ENCODE measurements around the gene FOSB. TPM values are rescaled to one million over a fixed set of nuclear protein-coding genes. Genes with fewer than 3 reads are reported as not detected.

FOSB gene
- total RNA-seq, 1 experiment from 2014 or later: 29.3 TPM

DNA sequence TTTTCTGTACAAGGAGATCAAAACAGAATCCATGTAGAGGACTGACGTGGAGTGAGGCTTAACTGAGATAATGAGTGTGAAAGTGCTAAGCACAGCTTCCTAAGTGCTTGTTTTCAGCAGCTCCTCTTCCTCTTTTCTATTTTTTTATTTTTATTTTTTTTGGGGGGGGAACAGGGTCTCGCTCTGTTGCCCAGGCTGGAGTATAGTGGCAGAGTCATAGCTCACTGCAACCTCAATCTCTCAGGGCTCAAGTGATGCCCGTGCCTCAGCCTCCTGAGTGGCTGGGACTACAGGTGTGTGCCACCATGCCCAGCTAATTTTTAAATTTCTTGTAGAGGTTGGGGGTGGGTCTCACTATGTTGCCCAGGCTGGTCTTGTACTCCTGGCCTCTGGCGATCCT, 5.6 kb upstream of the FOSB start:
- no peak for TF ChIP-seq CTCF (IDR thresholded peaks at IDR 0.05; ENCODE audit: unreplicated experiment)
- intact Hi-C loops (cut with micrococcal nuclease): no loop called here
- no TSS peak for BruUV-seq (replicated peaks)
- no peaks in the 10 kb centered on the region for H3K9me3 Mint-ChIP-seq (ENCODE audit: unreplicated experiment)
- no peaks in the 10 kb centered on the region for H3K27me3 Mint-ChIP-seq (ENCODE audit: insufficient read depth, unreplicated experiment)
- DNase-seq (ENCODE audit: unreplicated experiment): no peak
- H3K4me1 Mint-ChIP-seq (ENCODE audit: insufficient read depth, unreplicated experiment): no peaks in the 10 kb centered on the region
- H3K36me3 Mint-ChIP-seq (ENCODE audit: insufficient read depth, unreplicated experiment): no peaks in the 10 kb centered on the region
- H3K4me3 Mint-ChIP-seq (ENCODE audit: unreplicated experiment): no peak overlapping the region
- no peak overlapping the region for H3K27ac Mint-ChIP-seq (ENCODE audit: low read depth, unreplicated experiment)
- CTCF ChIA-PET: interaction anchor here (0.7 to 1.5 kb wide), 4 partner anchors 11 to 23 kb away, joined by 3 to 5 read pairs (median 4); no protein-coding TSS in a partner anchor
- POLR2A ChIA-PET: interaction anchor here (0.7 to 1.2 kb wide), 3 partner anchors 13 to 23 kb away, joined by 3 to 4 read pairs (median 3); no protein-coding TSS in a partner anchor

- no peak overlapping the region for H3K4me3 Mint-ChIP-seq (ENCODE audit: unreplicated experiment)
- no peaks in the 10 kb centered on the region for H3K27me3 Mint-ChIP-seq (ENCODE audit: insufficient read depth, unreplicated experiment)
- H3K4me1 Mint-ChIP-seq (ENCODE audit: insufficient read depth, unreplicated experiment): no peaks in the 10 kb centered on the region
- TF ChIP-seq CTCF (IDR thresholded peaks at IDR 0.05; ENCODE audit: unreplicated experiment): no peak
- intact Hi-C loops (cut with micrococcal nuclease): no loop called here
- CTCF ChIA-PET: interaction anchor here (1.5 to 2.0 kb wide), 2 partner anchors 17 to 24 kb away, joined by 3 to 8 read pairs; no protein-coding TSS in a partner anchor
- no peaks in the 10 kb centered on the region for H3K9me3 Mint-ChIP-seq (ENCODE audit: unreplicated experiment)
- DNase-seq (ENCODE audit: unreplicated experiment): no peak
- peaks cover 10% of the 10 kb centered on the region for H3K36me3 Mint-ChIP-seq (ENCODE audit: insufficient read depth, unreplicated experiment)
- BruUV-seq (replicated peaks): no TSS peak
- no peak overlapping the region for H3K27ac Mint-ChIP-seq (ENCODE audit: low read depth, unreplicated experiment)
- POLR2A ChIA-PET: no interaction called here
Observed at GRCh38 chr19:45463241-45463640, 4.6 kb upstream of the FOSB start.

- intact Hi-C loops (cut with micrococcal nuclease): no loop called here
- no peak for TF ChIP-seq CTCF (IDR thresholded peaks at IDR 0.05; ENCODE audit: unreplicated experiment)
- Mint-ChIP-seq H3K4me3 (ENCODE audit: unreplicated experiment) (no peak overlapping the region), H3K36me3 (ENCODE audit: insufficient read depth, unreplicated experiment) (peaks cover 20% of the 10 kb centered on the region), H3K27ac (ENCODE audit: low read depth, unreplicated experiment) (no peak overlapping the region), H3K4me1 (ENCODE audit: insufficient read depth, unreplicated experiment) (no peaks in the 10 kb centered on the region), H3K27me3 (ENCODE audit: insufficient read depth, unreplicated experiment) (no peaks in the 10 kb centered on the region), H3K9me3 (ENCODE audit: unreplicated experiment) (no peaks in the 10 kb centered on the region)
- ChIA-PET CTCF (interaction anchor here (2.0 kb wide), 1 partner anchor 25 kb away, joined by 8 read pairs; no protein-coding TSS in a partner anchor), POLR2A (interaction anchor here (1.4 to 6.5 kb wide), 2 partner anchors 10 to 21 kb away, joined by 5 to 120 read pairs; no protein-coding TSS in a partner anchor)
- no TSS peak for BruUV-seq (replicated peaks)
- DNase-seq (ENCODE audit: unreplicated experiment): no peak
Observed at GRCh38 chr19:45464274-45464673, 3.5 kb upstream of the FOSB start.

GRCh38 chr19:45464852-45465441, 2.8 kb upstream of the FOSB start:
- no peak for DNase-seq (ENCODE audit: unreplicated experiment)
- Mint-ChIP-seq H3K27ac (ENCODE audit: low read depth, unreplicated experiment) (no peak overlapping the region), H3K9me3 (ENCODE audit: unreplicated experiment) (no peaks in the 10 kb centered on the region), H3K36me3 (ENCODE audit: insufficient read depth, unreplicated experiment) (peaks cover 27% of the 10 kb centered on the region), H3K4me3 (ENCODE audit: unreplicated experiment) (no peak overlapping the region), H3K27me3 (ENCODE audit: insufficient read depth, unreplicated experiment) (no peaks in the 10 kb centered on the region), H3K4me1 (ENCODE audit: insufficient read depth, unreplicated experiment) (no peaks in the 10 kb centered on the region)
- BruUV-seq (replicated peaks): no TSS peak
- intact Hi-C loops (cut with micrococcal nuclease): no loop called here
- POLR2A ChIA-PET: interaction anchor here (1.4 to 6.5 kb wide), 2 partner anchors 11 to 20 kb away, joined by 5 to 120 read pairs; no protein-coding TSS in a partner anchor
- CTCF ChIA-PET: interaction anchor here (2.0 kb wide), 1 partner anchor 26 kb away, joined by 8 read pairs; no protein-coding TSS in a partner anchor
- no peak for TF ChIP-seq CTCF (IDR thresholded peaks at IDR 0.05; ENCODE audit: unreplicated experiment)
